Activated CD8-positive, alpha-beta T cell treated with anti-CD3 and anti-CD28 coated beads for 36 hours (primary cell): Measurements from ENCODE around the gene SLC39A12. TPM values are rescaled to one million over a fixed set of nuclear protein-coding genes. Genes with fewer than 3 reads are reported as not detected.

Experiments used
- ATAC-seq: fragments of 200-7000 bp; cut with Tn5 transposase; one replicate; pipeline ENCODE4 v1.10.0; 2021; ENCODE audit warnings: mild to moderate bottlenecking, moderate library complexity
- CTCF ChIA-PET: fragments of 350-600 bp; sonication (Branson Sonifier 250); formaldehyde crosslinking; loops from one replicate; lab custom pipeline; 2021; ENCODE audit warnings: antibody characterized with exemption; lab: Charles Lee
- POLR2A ChIA-PET: fragments of 350-600 bp; sonication (Branson Sonifier 250); formaldehyde crosslinking; loops from one replicate; lab custom pipeline; 2021; ENCODE audit warnings: antibody characterized with exemption; lab: Charles Lee
- DNase-seq: peaks from one replicate; pipeline ENCODE4 v3.0.0-alpha.2; 2020
- H3K27ac Mint-ChIP-seq: one replicate; pipeline ENCODE4 v1.8.0; 2021; ENCODE audit warnings: mild to moderate bottlenecking, mixed read lengths
- H3K27me3 Mint-ChIP-seq: one replicate; pipeline ENCODE4 v1.8.0; 2021; ENCODE audit warnings: mixed read lengths
- H3K36me3 Mint-ChIP-seq: one replicate; pipeline ENCODE4 v1.8.0; 2021; ENCODE audit warnings: low read depth, mixed read lengths
- H3K4me1 Mint-ChIP-seq: one replicate; pipeline ENCODE4 v1.8.0; 2021; ENCODE audit warnings: low read depth, mixed read lengths
- H3K4me3 Mint-ChIP-seq: one replicate; pipeline ENCODE4 v1.8.0; 2021; ENCODE audit warnings: mild to moderate bottlenecking, moderate library complexity, mixed read lengths
- H3K9me3 Mint-ChIP-seq: one replicate; pipeline ENCODE4 v1.8.0; 2021; ENCODE audit warnings: mixed read lengths
- intact Hi-C: fragments of 100-400 bp; cut with micrococcal nuclease; formaldehyde crosslinking; loops from one replicate; pipeline ENCODE4 v1.10.0; 2022
- total RNA-seq, 2 experiments: library from RNA; stranded (reverse); gene quantifications; one replicate each; pipeline ENCODE4 v1.2.3, GENCODE V29; 2021
- TF ChIP-seq, protein P1 (sequence below): fragments of 200-600 bp; IDR thresholded peaks from one replicate; pipeline ENCODE4 v1.8.0; 2022; ENCODE audit warnings: antibody characterized with exemption, mild to moderate bottlenecking

SLC39A12 gene
- total RNA-seq, 2 experiments from 2014 or later: not detected

DNA sequence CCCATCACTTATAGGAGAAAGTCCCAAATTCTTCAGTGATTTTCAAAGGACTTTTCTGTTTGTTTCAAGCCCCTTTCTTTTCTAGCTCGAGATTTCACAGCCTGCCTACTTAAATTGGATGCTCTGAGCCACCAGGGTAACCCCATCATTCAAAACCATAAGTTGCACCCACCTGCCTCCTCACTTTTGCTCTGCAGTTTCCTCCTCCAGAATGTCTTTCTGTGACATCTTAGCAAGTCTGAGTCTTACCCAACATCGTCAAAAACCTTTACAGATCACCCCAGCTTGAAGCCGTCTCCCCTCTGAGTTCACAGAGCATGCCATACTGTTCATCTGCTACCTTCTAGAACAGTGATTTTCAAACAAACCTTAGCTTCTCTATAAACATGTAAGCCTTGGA is 124.2 kb downstream of the SLC39A12 start:
- Mint-ChIP-seq H3K27me3 (no peaks in the 10 kb centered on the region), H3K27ac (no peak overlapping the region), H3K4me1 (no peaks in the 10 kb centered on the region), H3K36me3 (no peaks in the 10 kb centered on the region), H3K9me3 (no peaks in the 10 kb centered on the region), H3K4me3 (no peak overlapping the region)
- intact Hi-C loops: no loop called here
- no peak for ATAC-seq
- ChIA-PET POLR2A (no interaction called here), CTCF (no interaction called here)
- TF ChIP-seq, protein P1, sequence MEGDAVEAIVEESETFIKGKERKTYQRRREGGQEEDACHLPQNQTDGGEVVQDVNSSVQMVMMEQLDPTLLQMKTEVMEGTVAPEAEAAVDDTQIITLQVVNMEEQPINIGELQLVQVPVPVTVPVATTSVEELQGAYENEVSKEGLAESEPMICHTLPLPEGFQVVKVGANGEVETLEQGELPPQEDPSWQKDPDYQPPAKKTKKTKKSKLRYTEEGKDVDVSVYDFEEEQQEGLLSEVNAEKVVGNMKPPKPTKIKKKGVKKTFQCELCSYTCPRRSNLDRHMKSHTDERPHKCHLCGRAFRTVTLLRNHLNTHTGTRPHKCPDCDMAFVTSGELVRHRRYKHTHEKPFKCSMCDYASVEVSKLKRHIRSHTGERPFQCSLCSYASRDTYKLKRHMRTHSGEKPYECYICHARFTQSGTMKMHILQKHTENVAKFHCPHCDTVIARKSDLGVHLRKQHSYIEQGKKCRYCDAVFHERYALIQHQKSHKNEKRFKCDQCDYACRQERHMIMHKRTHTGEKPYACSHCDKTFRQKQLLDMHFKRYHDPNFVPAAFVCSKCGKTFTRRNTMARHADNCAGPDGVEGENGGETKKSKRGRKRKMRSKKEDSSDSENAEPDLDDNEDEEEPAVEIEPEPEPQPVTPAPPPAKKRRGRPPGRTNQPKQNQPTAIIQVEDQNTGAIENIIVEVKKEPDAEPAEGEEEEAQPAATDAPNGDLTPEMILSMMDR: no peak
- DNase-seq: no peak

DNA sequence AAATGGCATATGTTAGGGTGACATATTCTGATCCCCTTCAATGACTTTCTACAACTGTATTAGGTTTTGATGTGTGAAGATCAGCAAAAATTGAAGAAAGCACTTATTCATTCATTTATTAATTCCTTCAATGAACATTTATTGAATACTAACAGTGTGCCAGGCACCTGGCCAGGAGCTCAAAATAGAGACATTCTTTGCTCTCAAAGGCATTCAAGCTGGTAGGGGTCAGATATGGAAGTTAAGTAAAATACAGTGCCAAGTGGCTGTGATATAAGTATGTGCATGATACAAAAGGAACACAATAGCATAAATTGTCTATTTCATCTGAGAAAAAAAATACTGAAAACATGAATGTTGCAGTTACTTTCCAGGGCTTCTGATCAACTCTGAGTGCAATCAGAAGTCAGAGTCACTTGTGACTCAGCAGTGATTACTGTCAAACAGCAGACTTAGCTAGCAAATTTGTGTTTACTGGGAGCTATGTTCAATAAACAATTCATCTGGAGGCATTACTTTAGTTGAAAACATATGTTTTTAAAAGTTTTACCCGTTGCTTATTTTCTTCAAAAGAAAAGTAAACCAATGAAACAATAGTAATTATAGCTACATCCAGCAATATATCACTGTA is 128.1 kb downstream of the SLC39A12 start:
- no peak for DNase-seq
- H3K27me3 Mint-ChIP-seq: no peaks in the 10 kb centered on the region
- no peak overlapping the region for H3K4me3 Mint-ChIP-seq
- no peaks in the 10 kb centered on the region for H3K36me3 Mint-ChIP-seq
- intact Hi-C loops: no loop called here
- ChIA-PET CTCF (no interaction called here), POLR2A (interaction anchor here (0.6 kb wide), 1 partner anchor 580 kb away, joined by 4 read pairs; no protein-coding TSS in a partner anchor)
- no peaks in the 10 kb centered on the region for H3K9me3 Mint-ChIP-seq
- no peaks in the 10 kb centered on the region for H3K4me1 Mint-ChIP-seq
- TF ChIP-seq, protein P1: no peak
- no peak for ATAC-seq
- no peak overlapping the region for H3K27ac Mint-ChIP-seq

DNA sequence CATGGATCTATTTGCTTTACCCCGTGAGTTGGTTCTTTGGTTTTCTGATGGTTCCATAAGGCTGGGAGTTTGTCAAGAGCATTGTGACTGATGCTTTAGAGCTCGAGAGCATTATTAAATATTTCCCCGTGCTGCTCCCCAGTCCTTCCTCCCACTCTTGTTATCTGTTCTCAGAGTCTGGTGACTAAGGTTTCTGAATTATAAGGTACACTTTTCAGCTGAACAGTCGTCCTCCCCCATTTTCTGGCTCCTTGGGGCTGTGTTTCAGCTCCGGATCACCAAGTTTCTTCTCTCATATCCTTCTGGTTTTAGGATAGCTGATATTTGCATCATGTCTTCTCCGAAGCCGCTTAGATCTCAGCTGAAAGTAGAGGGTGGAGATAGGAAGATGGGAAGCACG is 130.7 kb downstream of the SLC39A12 start:
- Mint-ChIP-seq H3K4me3 (no peak overlapping the region), H3K27ac (no peak overlapping the region), H3K9me3 (no peaks in the 10 kb centered on the region), H3K4me1 (no peaks in the 10 kb centered on the region), H3K36me3 (no peaks in the 10 kb centered on the region), H3K27me3 (no peaks in the 10 kb centered on the region)
- ChIA-PET POLR2A (interaction anchor here (0.7 kb wide), 1 partner anchor 23 kb away, joined by 3 read pairs; no protein-coding TSS in a partner anchor), CTCF (interaction anchor here (0.7 kb wide), 1 partner anchor 10 kb away, joined by 3 read pairs; no protein-coding TSS in a partner anchor)
- intact Hi-C loops: no loop called here
- DNase-seq (no peak), ATAC-seq (no peak)
- TF ChIP-seq, protein P1: no peak

DNA sequence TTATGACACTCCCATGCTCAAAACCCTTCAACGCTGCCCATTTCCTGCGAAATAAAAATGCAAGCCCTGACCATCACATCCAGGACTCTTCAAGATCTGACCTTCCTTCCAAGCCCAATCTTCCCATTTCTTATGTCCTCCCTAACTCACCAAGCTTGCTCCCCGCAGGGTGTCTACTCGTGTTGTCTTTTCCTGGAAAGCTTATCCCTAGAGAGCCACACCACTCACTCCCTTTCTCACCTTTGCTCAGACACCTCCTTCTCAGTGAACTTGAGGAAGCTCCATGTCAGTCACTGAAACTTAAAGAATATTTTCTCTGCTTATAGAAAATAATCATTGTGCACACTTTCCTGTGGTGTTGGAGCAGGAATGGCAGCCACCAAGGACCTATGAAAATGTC is 134.1 kb downstream of the SLC39A12 start:
- no peak overlapping the region for H3K4me3 Mint-ChIP-seq
- ATAC-seq: no peak
- H3K36me3 Mint-ChIP-seq: no peaks in the 10 kb centered on the region
- no peaks in the 10 kb centered on the region for H3K27me3 Mint-ChIP-seq
- H3K4me1 Mint-ChIP-seq: no peaks in the 10 kb centered on the region
- H3K9me3 Mint-ChIP-seq: no peaks in the 10 kb centered on the region
- TF ChIP-seq, protein P1: no peak
- ChIA-PET CTCF (no interaction called here), POLR2A (no interaction called here)
- DNase-seq: no peak
- H3K27ac Mint-ChIP-seq: no peak overlapping the region
- intact Hi-C loops: no loop called here

DNA sequence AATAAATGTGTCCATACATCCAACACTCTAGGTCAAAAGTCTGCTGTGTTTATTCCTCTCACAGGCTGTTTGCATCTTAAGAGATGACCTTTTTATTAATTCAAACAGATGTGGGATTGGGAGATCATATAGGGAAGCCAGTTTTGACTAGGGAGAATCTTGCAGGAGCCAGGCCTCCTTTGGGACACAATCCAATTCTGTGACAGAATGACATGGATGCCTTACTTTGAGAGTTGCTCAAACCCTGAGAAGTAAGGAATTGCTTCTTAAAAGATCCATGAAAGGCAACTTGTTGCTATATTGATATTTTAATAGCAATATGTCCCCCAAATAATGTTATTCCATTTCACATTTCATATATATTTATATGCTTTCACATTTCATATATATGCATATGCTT is 135.0 kb downstream of the SLC39A12 start:
- TF ChIP-seq, protein P1: no peak
- Mint-ChIP-seq H3K4me1 (no peaks in the 10 kb centered on the region), H3K27ac (no peak overlapping the region), H3K36me3 (no peaks in the 10 kb centered on the region), H3K4me3 (no peak overlapping the region), H3K9me3 (no peaks in the 10 kb centered on the region), H3K27me3 (no peaks in the 10 kb centered on the region)
- intact Hi-C loops: no loop called here
- ChIA-PET CTCF (no interaction called here), POLR2A (no interaction called here)
- DNase-seq (no peak), ATAC-seq (no peak)
